Measurements from ENCODE around the gene FERMT1.
"Not testable (repeated sequence)": the region's sequence is repeated elsewhere in the genome, so short reads cannot be mapped to it uniquely, and the experiment has no call there.

Gene FERMT1

GRCh38 chr20:6115221-6115895, 7.5 kb downstream of the FERMT1 start:
- DNase-seq = no peak

- no peak for DNase-seq
Observed at GRCh38 chr20:6114696-6115095, 8.1 kb downstream of the FERMT1 start.

GRCh38 chr20:6113951-6114350, 8.9 kb downstream of the FERMT1 start:
- no peak for DNase-seq

GRCh38 chr20:6112965-6113364, 9.9 kb downstream of the FERMT1 start:
- DNase-seq = not testable (repeated sequence)

GRCh38 chr20:6108330-6108729, 14.5 kb downstream of the FERMT1 start:
- DNase-seq = no peak

- no peak for DNase-seq
Observed at GRCh38 chr20:6104493-6105188, 18.2 kb downstream of the FERMT1 start.

GRCh38 chr20:6103301-6103700, 19.5 kb downstream of the FERMT1 start:
- DNase-seq = no peak

- no peak for DNase-seq
Observed at GRCh38 chr20:6101346-6101745, 21.5 kb downstream of the FERMT1 start.

GRCh38 chr20:6100246-6100645, 22.6 kb downstream of the FERMT1 start:
- no peak for DNase-seq

GRCh38 chr20:6099819-6100218, 23.0 kb downstream of the FERMT1 start:
- no peak for DNase-seq

- no peak for DNase-seq
Observed at GRCh38 chr20:6095409-6095808, 27.4 kb downstream of the FERMT1 start.

- no peak for DNase-seq
Observed at GRCh38 chr20:6094565-6094964, 28.3 kb downstream of the FERMT1 start.

- no peak for DNase-seq
Observed at GRCh38 chr20:6094063-6094462, 28.8 kb downstream of the FERMT1 start.

GRCh38 chr20:6091661-6092060, 31.2 kb downstream of the FERMT1 start:
- no peak for DNase-seq

GRCh38 chr20:6086868-6087267, 36.0 kb downstream of the FERMT1 start:
- no peak for DNase-seq

GRCh38 chr20:6083926-6084325, 38.9 kb downstream of the FERMT1 start:
- no peak for DNase-seq

- no peak for DNase-seq
Observed at GRCh38 chr20:6081236-6081635, 41.6 kb downstream of the FERMT1 start.

- peak; percentile 59 for DNase-seq
Observed at GRCh38 chr20:6079016-6079415, 43.8 kb downstream of the FERMT1 start.

GRCh38 chr20:6075428-6076219, 47.2 kb downstream of the FERMT1 start:
- DNase-seq = peak; percentile 88

GRCh38 chr20:6074784-6075183, 48.0 kb downstream of the FERMT1 start:
- no peak for DNase-seq

- DNase-seq = no peak
Observed at GRCh38 chr20:6074145-6074561, 48.7 kb downstream of the FERMT1 start.

GRCh38 chr20:6070829-6071695, 51.8 kb downstream of the FERMT1 start:
- no peak for DNase-seq

- DNase-seq = no peak
Observed at GRCh38 chr20:6069669-6070068, 53.2 kb downstream of the FERMT1 start.

Data from right hindlimb (tissue), 1 donor.